Stimulated activated CD8-positive, alpha-beta memory T cell treated with anti-CD3 and anti-CD28 coated beads, Interleukin-4, amount 100 ng/mL, for 4 hours (primary cell): ENCODE results near the gene FAM107B.
"Not testable (repeated sequence)": the region's sequence is repeated elsewhere in the genome, so short reads cannot be mapped to it uniquely, and the experiment has no call there.

Experiments used
- DNase-seq, 2 donors: peaks; one replicate each; pipeline ENCODE4 v3.0.0-alpha.2; 2020; ENCODE audit warnings: low read depth in 2 of 2, low spot score in 1 of 2

Gene FAM107B

GRCh38 chr10:14737808-14738545, 36.7 kb downstream of the FAM107B start:
- DNase-seq: no peak

DNA sequence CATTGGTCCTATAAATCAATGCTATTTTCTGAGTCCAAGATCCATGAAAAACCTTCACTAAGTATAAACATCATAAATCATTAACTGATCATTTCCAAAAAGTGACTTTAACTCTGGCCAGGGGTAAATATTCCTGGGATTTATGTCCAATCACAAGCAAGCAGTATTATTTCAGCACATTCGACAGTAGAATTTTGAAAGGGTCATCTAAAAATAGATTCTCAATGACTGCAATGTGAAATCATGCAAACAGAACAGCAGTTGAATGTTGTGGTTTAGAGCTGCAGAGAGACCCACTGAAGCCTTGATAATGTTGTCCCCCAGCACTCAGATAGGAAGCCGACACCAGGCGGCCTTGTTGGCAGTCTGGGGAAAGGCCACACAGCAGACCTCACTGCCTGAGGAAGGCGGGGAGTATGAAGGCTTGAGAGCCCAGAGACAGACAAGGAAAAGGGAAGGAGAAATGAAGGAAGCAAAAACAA, 38.1 kb downstream of the FAM107B start:
- DNase-seq: no peak

GRCh38 chr10:14736043-14736442, 38.7 kb downstream of the FAM107B start:
- DNase-seq: no peak

GRCh38 chr10:14731875-14732512, 42.7 kb downstream of the FAM107B start:
- no peak for DNase-seq

- no peak for DNase-seq
Measured at GRCh38 chr10:14728346-14728745, 46.4 kb downstream of the FAM107B start.

DNA sequence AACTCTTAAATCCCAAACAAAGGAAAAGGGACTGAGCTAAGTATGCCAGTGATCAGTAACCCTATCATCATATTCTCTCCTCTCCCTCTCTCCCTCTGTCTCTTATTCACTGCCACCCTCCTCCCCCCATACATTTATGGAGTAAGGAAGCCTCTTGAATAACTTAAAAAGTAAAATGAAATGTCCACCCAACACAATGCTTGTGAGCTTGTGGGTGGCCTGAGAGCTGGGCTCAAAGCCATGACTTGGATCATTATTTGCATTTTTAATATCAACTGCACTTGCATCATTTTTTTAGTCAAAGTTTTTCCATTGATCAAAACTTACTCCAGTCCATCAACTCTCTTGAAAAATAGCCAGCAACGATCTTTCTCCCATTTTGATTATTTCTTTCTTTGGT, 46.8 kb downstream of the FAM107B start:
- DNase-seq: no peak

DNA sequence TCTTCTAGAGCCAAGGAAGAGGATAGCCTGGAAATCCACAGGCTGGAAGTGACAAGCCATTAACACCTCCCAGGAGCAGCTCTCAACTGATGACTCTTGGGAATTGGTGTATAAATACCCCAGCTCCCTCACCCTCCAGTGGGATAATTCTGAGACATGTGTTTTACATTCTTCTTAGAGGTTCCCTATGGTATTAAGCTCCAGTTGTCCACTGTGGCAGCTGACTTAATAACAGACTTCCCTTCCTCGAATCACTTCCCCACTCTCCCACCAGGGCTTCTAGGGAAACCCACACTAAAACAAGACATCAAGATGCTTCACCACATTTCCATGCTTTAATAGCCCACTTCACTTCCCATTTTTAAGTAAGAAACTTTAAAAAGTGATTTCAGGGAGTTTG, 47.2 kb downstream of the FAM107B start:
- no peak for DNase-seq

- no peak for DNase-seq
Measured at GRCh38 chr10:14724931-14725330, 49.8 kb downstream of the FAM107B start.

DNA sequence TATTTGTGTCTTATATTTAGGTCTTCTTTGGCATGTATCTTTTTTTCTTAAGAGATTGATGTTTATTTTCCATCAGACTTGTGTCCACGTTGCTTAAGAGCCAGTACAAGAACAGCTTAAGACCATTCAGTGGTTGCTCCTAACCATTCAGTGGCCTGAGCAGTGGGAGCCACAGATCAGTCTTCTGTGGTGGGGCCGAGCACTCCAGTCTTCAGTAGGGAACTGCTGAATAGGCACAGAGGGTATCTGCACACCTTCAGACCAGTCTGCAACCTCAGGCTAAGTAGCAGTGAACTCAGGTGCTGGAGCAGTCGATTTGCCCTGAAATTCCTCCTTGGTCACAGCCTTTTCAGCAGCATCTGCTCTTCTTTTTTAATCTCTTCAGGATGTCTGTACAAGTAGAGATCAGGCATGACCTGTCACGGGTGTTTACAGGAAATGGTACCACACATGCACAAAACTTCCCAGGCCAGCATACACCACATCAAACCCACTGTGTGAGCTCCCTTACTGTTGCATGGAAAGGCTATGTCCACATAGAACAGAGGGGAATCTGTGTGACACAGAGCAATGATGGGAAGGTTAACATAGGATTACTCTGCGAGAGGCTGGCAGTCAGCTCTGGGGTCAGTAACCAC, 51.5 kb downstream of the FAM107B start:
- DNase-seq: no peak

DNA sequence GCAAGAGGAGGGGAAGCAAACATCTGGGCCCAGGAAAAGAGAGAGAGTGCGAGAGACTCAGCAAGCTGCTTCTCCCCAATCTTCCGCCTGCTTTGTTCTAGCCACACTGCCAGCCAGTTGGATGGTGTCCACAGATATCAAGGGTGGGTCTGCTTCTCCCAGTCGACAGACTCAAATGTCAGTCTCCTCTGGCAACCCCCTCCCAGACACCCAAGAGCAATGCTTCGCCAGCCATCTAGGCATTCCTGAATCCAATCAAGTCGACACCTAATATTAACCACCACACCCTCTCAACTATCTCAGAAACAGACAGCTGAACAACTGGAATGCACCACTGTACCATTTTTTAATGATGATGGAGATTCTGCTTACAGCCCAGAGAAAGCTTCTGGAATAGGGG, 57.1 kb downstream of the FAM107B start:
- DNase-seq: no peak

DNA sequence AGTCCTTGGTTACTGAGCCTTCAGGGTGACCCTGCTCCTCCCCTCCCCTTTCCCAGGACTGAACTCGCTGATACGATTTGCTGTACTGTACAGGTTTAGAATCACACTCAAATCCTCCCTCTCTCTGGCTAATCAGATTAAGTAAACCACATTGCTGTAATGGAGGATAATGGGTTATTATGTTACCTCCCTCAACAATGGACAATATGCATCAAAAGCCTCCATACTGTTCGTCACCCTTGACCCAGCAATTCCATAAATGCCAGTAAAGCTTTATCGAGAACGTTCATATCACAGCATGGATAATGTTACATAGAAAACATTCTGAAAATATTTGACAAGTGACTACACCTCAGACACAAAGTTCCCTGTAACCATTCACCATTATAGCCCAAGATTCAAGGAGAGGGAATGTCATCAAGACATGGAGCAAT, 61.7 kb downstream of the FAM107B start:
- no peak for DNase-seq

DNA sequence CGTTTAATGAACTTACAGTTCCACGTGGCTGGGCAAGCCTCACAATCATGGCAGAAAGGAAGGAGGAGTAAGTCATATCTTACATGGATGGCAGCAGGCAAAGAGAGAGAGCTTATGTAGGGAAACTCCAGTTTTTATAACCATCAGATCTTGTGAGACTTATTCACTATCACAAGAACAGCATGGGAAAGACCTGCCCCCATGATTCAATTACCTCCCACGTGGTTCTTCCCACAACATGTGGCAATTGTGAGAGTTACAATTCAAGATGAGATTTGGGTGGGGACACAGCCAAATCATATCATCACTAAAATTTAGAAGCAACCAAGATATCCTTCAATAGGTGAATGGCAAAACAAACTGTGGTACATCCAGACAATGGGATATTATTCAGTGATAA, 65.4 kb downstream of the FAM107B start:
- DNase-seq: not testable (repeated sequence)

GRCh38 chr10:14707481-14707880, 67.2 kb downstream of the FAM107B start:
- DNase-seq: no peak

- DNase-seq: no peak
Measured at GRCh38 chr10:14705548-14706230, 69.0 kb downstream of the FAM107B start.

GRCh38 chr10:14703631-14704001, 71.1 kb downstream of the FAM107B start:
- DNase-seq: no peak

GRCh38 chr10:14701466-14701865, 73.2 kb downstream of the FAM107B start:
- no peak for DNase-seq

GRCh38 chr10:14700546-14700945, 74.2 kb downstream of the FAM107B start:
- no peak for DNase-seq

GRCh38 chr10:14699482-14699881, 75.2 kb downstream of the FAM107B start:
- DNase-seq: no peak

DNA sequence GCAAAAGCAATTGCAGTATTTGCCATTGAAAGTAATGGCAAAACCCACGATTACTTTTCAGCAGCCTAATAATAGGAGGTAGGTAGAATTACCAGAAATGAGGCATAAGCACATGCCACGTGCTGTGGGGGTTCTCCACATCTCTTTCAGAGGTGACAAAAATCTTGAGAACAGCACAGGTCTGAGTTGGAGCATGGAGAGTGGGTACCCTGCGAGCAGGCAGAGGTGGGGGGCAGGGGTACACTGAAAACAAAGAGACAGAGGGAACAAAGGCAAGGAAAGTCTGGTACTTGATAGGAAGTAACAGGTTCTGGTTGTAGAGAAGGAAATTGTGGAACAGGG, 75.9 kb downstream of the FAM107B start:
- DNase-seq: no peak

GRCh38 chr10:14698111-14698828, 76.4 kb downstream of the FAM107B start:
- no peak for DNase-seq

- DNase-seq: no peak
Measured at GRCh38 chr10:14697281-14697680, 77.4 kb downstream of the FAM107B start.
